ENCODE results near the gene JAG2.

- no peak for TF ChIP-seq EP300 (IDR thresholded peaks at IDR 0.05)
- TF ChIP-seq CTCF (IDR thresholded peaks at IDR 0.05): no peak
- TF ChIP-seq POLR2A (IDR thresholded peaks at IDR 0.05; ENCODE audit: low read depth): no peak
- no peak for TF ChIP-seq POLR2AphosphoS5 (IDR thresholded peaks at IDR 0.05)
Measured at GRCh38 chr14:105146181-105146975, 22.2 kb downstream of the JAG2 start.
